HG03439 (cell line): ENCODE measurements around the gene AGGF1.
"Not testable (repeated sequence)": the region's sequence is repeated elsewhere in the genome, so short reads cannot be mapped to it uniquely, and the experiment has no call there.

Experiments
- ATAC-seq: cut with Tn5 transposase; IDR thresholded peaks from one replicate; pipeline ENCODE4 v1.9.1; 2021; ENCODE audit warnings: mild to moderate bottlenecking, moderate library complexity; ENCODE audit not compliant: unreplicated experiment

AGGF1 gene

DNA sequence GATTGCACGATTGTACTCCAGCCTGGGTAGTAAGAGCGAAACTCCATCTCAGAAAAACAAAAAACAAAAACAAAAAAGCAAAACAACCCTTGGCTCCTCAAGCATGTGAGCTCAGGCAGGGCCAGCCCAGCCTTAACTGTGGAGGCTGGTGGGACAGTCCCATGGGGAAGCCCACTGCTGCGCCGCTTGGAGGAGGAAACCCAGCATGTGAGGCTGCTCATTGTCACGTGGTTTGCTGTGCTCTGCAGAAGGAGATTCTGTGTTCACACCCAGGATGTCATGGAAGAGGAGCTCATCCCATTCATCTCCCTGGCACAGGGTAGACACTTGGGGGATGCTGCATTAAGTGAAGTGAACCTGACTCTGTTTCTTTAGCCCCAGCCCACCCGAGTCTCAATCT lies 52.9 kb downstream of the AGGF1 start:
- no peak for ATAC-seq

DNA sequence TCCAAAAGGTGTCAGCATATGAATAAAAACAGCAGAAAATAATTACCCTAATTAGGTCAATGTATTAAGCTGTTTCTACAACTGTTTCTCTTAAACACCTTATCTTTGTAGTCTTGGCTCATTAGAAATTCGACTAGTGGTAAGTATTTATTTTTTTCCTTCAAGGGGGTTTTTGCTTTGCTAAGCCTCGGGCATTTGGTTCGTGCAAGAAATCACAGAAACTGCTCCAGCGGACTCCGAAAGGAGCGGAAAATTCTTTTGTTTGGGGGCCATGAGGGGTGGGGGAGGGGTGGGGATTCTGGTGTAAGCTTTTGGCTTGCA lies 56.1 kb downstream of the AGGF1 start:
- no peak for ATAC-seq

DNA sequence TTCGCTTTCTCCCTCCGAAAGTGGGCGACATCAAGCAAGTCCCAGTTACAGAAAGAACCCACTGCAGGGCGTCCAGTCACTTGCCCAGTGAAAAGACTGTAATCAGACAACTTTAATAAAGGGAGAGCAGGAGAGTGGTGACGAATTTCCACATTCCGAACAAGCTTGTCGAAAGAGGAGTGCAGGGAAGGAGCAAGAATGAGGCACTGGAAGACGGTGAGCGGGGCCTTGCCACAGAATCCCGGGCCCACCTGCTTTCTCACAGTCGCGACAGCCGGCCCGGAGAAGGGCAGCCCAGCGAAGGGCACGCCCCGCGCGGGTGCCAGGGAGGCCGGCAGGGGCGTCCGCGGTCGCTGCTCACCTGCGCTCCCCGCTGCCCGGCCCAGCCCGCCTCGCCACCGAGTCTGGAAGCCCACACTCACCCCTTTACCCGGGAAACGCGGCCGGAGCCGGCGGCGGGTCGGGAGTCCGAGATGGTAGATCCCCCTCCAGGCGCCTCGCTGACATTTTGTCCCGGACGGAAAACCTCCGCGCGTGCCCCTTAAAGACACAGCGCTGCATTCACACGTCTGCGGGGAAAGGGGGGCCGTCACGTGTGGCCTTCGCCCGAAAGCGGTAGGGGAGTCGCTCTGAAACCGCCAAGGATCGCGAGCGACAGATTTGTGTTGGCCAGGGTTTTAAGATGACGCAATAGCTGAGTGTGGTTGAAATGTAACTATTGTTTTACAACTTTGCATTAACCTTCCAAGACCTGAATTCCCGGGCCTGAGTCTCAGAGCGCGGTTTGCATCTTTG lies 56.7 kb downstream of the AGGF1 start, which contains the start of gene ZBED3:
Gene ZBED3 (minus strand): TSS at position 597 of the 795 bp plus-strand sequence. CDS start 9,407 bp downstream, outside the sequence.
- peak; percentile 76 for ATAC-seq

DNA sequence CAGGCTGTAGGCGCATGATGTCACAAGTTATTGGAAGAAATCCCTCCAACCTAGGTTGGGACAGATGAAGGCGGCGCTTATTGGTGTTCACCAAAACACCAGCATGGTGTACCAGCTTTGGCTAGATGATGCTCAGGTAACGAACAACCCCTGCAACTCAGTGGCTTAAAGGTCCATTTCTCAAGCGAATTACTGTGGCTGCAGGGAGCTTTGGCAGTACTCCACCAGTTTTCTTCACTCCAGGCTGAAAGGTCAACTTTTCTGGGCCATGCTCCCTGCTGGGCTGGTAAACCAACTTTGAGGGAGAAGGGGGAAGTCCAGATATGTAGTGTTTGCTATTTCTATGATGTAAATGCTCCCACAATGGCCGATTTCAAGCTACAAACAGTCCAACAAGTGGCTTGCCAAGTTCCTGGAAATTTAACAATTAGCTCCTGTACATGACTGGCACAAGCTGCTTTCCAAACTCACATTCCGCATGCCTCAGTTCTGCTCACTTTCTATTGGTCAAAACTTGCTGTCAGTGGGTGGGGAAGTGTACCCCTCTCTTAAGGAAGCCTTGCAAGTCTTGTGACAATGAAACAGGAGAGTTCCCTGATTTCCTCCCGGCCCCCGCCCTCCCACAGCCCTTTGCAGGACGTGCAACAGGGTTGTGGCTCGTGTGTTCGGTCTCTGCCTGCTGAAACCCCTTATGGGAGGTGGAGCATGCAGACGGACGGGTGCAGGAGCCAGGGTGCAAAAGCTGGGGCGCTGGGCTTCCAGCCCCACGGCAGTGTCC lies 57.5 kb downstream of the AGGF1 start:
- ATAC-seq, result no peak

DNA sequence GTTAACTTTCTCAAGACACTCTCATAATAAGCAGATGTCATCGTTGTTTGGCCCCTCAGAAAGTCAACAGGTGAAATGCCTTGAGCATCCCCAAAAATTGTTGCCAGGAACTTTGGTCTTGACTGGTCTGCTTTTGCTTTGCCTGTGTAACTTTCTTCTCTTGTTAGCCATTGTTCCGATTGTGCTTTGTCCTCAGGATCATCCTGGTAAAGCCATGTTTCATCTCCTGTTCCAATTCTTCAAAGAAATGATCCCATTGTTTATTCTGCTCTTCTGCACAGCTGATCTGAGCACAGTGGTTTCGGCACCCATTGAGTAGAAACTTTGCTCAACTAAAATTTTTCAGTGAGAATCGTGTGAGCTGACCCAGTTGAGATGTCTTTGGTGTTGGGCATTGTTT lies 65.0 kb downstream of the AGGF1 start:
- ATAC-seq, result no peak

DNA sequence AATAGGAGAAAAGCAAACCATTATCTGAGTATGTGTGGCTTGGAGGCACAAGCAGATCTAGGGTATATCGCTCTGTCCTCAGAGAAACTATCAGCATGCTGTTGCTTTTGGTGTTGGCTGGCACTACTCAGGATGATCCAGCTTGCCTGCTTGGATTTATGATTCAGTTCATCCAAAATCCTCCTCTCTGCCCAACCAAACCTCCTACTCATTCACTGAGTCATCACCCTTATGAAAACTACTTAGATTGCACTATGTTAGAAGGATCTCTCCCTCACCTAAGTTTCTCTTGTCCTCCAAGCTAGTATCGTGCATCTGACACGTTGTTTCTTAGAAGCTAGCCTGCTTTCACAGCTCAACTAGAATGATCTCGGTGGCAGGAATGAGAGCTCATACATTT lies 71.1 kb downstream of the AGGF1 start:
- ATAC-seq, result no peak

DNA sequence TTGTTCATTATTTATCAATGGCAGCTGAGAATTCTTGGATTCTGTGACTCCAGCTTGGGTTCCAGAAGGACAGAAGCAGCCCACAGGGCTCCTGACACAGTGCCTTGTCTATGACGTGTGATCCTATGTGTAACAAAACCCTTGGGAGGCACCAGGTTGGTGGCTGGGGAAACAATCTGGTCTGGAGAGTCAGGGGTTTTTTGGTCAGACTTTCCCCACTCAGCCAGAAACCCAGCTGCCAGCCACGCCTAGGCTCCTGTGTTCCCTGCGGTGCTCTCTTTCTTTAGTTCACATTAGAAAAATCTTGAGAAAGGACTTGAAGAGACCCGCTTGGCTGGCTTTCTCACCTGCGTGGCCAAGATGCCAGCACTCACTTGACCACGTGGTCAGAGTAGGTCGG lies 72.3 kb downstream of the AGGF1 start:
- ATAC-seq, result no peak

DNA sequence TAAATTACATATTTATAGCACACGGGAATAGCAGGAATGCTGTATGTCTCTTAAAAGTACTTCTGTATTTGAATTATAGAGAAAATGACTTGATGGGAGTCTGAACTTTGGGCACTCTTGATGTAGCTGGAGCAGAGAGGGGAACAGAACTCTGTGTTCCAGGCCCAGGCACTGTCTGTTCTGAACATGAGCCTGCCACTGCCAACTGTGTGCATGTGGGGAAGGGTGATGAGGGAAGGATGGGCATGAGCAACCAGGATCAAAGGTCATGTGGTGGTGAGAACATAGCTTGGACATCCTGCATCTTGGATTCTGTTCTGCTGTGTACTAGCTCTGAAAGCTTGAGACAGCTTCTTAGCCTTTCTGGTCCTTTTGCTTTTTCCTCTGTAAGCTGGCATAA lies 73.3 kb downstream of the AGGF1 start:
- no peak for ATAC-seq

DNA sequence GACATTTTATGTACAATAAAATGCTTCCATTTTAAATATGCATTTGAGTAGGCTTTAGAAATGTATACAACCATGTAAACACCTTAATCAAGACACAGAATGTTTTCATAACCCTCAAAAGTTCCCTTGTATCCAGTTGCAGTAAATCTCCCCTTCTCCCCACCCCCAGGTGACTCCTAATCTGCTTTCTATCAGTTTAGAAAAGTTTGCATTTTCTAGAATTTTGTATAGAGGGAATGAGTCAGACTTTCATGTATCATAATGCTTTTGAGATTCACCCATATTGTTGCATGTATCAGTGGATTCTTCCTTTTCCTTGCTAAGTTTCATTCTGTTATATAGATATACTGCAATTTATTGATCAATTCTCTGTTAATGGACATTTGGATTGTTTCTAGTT lies 74.6 kb downstream of the AGGF1 start:
- no peak for ATAC-seq

DNA sequence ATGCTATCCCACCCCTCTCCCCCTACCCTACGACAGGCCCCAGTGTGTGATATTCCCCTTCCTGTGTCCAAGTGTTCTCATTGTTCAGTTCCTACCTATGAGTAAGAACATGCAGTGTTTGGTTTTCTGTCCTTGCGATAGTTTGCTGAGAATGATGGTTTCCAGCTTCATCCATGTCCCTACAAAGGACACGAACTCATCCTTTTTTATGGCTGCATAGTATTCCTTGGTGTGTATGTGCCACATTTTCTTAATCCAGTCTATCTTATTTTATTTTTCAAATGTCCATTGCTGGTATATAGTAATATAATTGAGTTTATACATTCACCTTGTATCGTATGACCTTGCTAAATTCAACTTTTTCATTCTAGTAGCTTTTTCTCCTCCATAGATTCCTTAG lies 76.8 kb downstream of the AGGF1 start:
- ATAC-seq, result not testable (repeated sequence)
